Neural crest cell (in vitro differentiated cells): ENCODE results near the gene DNAAF9. TPM values are rescaled to one million over a fixed set of nuclear protein-coding genes. Genes with fewer than 3 reads are reported as not detected.
"Not testable (repeated sequence)": the region's sequence is repeated elsewhere in the genome, so short reads cannot be mapped to it uniquely, and the experiment has no call there.

Experiments
- DNase-seq: peaks from one replicate; pipeline ENCODE4 v3.0.0; 2021; ENCODE audit warnings: low read depth, mixed read lengths, low spot score
- H3K27ac Mint-ChIP-seq: one replicate; pipeline ENCODE4 v1.8.0; 2021; ENCODE audit warnings: mild to moderate bottlenecking, mixed read lengths; ENCODE audit not compliant: unreplicated experiment
- H3K27me3 Mint-ChIP-seq: 2 replicates; pipeline ENCODE4 v1.8.0; 2021; ENCODE audit warnings: low read depth, mild to moderate bottlenecking, mixed read lengths
- H3K36me3 Mint-ChIP-seq: 2 replicates; pipeline ENCODE4 v1.8.0; 2021; ENCODE audit warnings: low read depth, mild to moderate bottlenecking, mixed read lengths
- H3K4me1 Mint-ChIP-seq: 2 replicates; pipeline ENCODE4 v1.8.0; 2021; ENCODE audit warnings: mixed read lengths
- H3K4me3 Mint-ChIP-seq: one replicate; pipeline ENCODE4 v1.8.0; 2021; ENCODE audit warnings: mild to moderate bottlenecking, mixed read lengths
- H3K9me3 Mint-ChIP-seq: 2 replicates; pipeline ENCODE4 v1.8.0; 2021; ENCODE audit warnings: mixed read lengths
- CTCF ChIP-seq: fragments of 200-600 bp; sonication (generic); conservative IDR thresholded peaks from 2 replicates; pipeline ENCODE4 v1.5.0; 2021; ENCODE audit warnings: antibody characterized with exemption, mild to moderate bottlenecking
- total RNA-seq: library from RNA; stranded (reverse); gene quantifications from 2 replicates; pipeline ENCODE4 v1.2.1, GENCODE V29; 2021

The DNAAF9 gene
- total RNA-seq, 1 donor from 2014 or later = 13.2 TPM

DNA sequence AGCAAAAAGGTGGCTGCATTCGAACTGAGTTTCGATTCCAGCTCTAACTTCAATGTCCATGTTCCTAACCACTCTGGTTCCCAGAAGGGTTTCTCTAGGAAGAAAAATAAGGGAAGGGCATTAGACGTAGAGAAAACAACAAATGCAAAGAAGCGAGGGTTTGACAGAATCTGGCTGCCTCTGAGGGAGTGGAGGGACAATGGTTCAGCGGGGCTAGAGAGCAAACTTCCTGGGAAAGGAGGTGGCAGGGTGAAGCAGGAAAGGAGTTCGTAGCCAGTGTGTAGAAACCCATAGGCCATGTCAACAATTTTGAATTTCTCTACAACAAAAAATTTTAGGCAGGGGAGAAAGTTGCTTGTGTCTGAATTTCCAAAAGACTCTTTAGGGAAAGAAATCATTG is 14.5 kb upstream of the DNAAF9 start:
- Mint-ChIP-seq H3K36me3 (no peaks in the 10 kb centered on the region), H3K9me3 (no peaks in the 10 kb centered on the region), H3K27me3 (no peaks in the 10 kb centered on the region), H3K4me1 (no peaks in the 10 kb centered on the region), H3K27ac (no peak overlapping the region), H3K4me3 (no peak overlapping the region)
- no peak for TF ChIP-seq CTCF
- DNase-seq = no peak

DNA sequence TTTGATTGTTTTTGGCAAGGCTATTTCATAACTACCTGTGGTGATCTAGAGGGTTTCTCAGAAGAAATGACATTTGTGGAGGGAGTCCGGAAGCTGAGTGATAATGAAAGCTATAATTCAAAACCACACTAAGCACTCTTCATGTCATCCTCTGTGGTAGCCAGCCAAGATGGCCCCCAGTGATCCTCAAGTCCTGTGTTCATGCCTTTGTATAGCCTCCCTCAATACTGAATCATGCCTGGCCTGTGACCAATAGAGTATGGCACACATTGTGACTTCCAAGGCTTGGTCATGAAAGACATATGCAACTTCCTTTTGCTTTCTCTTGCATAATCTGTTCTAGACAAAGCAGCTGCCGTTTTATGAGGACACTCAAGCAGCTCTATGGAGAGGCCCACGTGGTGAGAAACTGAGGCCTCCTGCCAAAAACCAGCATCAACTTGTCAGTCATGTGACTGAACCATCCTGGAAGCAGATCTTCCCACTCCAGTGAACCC is 12.8 kb upstream of the DNAAF9 start:
- no peaks in the 10 kb centered on the region for H3K4me1 Mint-ChIP-seq
- no peak overlapping the region for H3K27ac Mint-ChIP-seq
- no peaks in the 10 kb centered on the region for H3K9me3 Mint-ChIP-seq
- no peak for DNase-seq
- H3K36me3 Mint-ChIP-seq = no peaks in the 10 kb centered on the region
- no peaks in the 10 kb centered on the region for H3K27me3 Mint-ChIP-seq
- no peak overlapping the region for H3K4me3 Mint-ChIP-seq
- TF ChIP-seq CTCF = no peak

DNA sequence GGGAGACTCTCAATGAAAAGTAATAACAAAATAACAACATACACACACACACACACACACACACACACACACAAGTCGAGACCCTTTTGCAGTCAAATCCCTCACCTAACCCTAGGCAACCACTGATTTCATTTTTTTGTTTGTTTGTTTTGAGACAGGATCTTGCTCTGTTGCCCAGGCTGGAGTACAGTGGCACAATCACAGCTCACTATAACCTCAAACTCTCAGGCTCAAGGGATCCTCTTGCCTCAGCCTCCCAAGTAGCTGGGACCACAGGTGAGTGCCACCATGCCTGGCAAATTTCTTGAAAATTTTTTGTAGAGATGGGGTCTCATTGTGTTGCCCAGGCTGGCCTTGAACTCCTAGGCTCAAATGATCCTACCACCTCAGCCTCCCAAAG is 10.7 kb upstream of the DNAAF9 start:
- not testable (repeated sequence) for DNase-seq, H3K27ac Mint-ChIP-seq, H3K4me1 Mint-ChIP-seq, H3K36me3 Mint-ChIP-seq, H3K4me3 Mint-ChIP-seq, H3K27me3 Mint-ChIP-seq, H3K9me3 Mint-ChIP-seq

- no peak for DNase-seq
- no peak overlapping the region for H3K27ac Mint-ChIP-seq
- no peaks in the 10 kb centered on the region for H3K4me1 Mint-ChIP-seq
- H3K36me3 Mint-ChIP-seq = no peaks in the 10 kb centered on the region
- peaks cover 14% of the 10 kb centered on the region for H3K27me3 Mint-ChIP-seq
- TF ChIP-seq CTCF = no peak
- H3K9me3 Mint-ChIP-seq = peaks cover 3% of the 10 kb centered on the region
- no peak overlapping the region for H3K4me3 Mint-ChIP-seq
These were observed 6.7 kb upstream of the DNAAF9 start for GRCh38 chr20:3414122-3414521.

GRCh38 chr20:3413393-3413889 is 6.0 kb upstream of the DNAAF9 start:
- no peak for TF ChIP-seq CTCF
- Mint-ChIP-seq H3K4me1 (peaks cover 4% of the 10 kb centered on the region), H3K27ac (no peak overlapping the region), H3K4me3 (no peak overlapping the region), H3K36me3 (no peaks in the 10 kb centered on the region), H3K27me3 (peaks cover 14% of the 10 kb centered on the region), H3K9me3 (peaks cover 3% of the 10 kb centered on the region)
- DNase-seq = no peak

DNA sequence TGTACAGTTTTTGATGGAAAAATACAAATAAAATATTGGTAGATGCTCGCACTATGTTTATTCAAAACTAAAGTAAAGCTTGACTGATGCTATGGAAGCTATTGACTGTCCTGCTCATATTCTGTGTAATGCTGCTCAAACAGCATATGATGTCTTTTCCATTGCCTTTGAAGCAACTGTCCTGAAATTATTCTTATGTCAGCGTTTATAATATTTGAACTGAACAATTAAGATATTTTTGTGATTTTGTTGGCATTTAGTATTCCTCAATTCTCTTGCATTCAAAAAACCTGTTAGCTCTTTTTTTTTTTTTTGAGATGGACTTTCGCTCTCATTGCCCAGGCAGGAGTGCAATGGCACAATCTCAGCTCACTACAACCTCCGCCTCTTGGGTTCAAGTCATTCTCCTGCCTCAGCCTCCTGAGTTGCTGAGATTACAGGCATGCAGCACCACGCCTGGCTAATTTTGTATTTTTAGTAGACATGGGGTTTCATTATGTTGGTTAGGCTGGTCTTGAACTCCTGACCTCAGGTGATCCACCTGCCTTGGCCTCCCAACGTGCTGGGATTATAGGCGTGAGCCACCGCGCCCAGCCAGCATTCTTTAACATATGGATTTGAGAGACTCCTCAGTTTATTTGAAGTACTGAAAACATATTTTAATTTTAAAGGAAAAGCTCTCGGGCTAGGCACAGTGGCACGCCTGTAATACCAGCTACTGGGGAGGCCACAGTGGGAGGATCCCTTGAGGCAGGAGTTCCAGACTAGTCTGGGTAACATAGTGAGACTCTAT is 5.3 kb upstream of the DNAAF9 start:
- peaks cover 14% of the 10 kb centered on the region for H3K27me3 Mint-ChIP-seq
- H3K36me3 Mint-ChIP-seq = no peaks in the 10 kb centered on the region
- peak overlapping the region; percentile 8 for H3K4me3 Mint-ChIP-seq
- no peak overlapping the region for H3K27ac Mint-ChIP-seq
- DNase-seq = no peak
- peaks cover 9% of the 10 kb centered on the region for H3K4me1 Mint-ChIP-seq
- no peak for TF ChIP-seq CTCF
- peaks cover 3% of the 10 kb centered on the region for H3K9me3 Mint-ChIP-seq
